GM12865 (cell line): ENCODE data around the gene COA5.

Experiments used
- DNase-seq: peaks from one replicate; pipeline ENCODE4 v3.0.0; 2010; ENCODE audit warnings: low read depth
- H3K4me3 ChIP-seq: 2 replicates; pipeline ENCODE4 v1.5.1; 2011; ENCODE audit warnings: mild to moderate bottlenecking, low read depth, low read length, control low read depth
- TF ChIP-seq, protein P1 (sequence below): IDR thresholded peaks from 2 replicates; pipeline ENCODE4 v1.5.1; 2011; ENCODE audit warnings: low read length, control low read depth, low read depth, inconsistent platforms; ENCODE audit not compliant: insufficient read depth; ENCODE audit errors: missing control alignments

COA5 gene

DNA sequence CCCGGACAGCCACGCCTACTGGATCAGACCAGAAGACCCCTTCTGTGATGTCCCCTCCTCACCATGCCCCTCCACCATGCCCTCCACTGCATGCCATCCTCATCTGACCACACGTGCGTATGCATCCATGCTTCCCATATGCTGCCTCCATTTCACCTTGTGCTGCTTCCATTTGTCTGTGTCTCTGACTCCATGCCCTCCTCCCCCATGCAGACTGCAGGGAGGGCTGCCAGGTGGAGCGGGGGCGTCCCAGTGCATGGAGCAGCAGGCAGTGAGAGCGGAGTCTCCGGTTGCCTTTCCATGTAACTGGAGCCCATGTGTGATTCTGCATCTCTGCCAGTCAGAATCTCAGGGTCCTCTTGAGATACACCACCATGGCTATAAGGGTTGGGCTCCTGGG lies 52.6 kb downstream of the COA5 start:
- no peak overlapping the region for H3K4me3 ChIP-seq
- no peak for DNase-seq
- TF ChIP-seq, protein P1, sequence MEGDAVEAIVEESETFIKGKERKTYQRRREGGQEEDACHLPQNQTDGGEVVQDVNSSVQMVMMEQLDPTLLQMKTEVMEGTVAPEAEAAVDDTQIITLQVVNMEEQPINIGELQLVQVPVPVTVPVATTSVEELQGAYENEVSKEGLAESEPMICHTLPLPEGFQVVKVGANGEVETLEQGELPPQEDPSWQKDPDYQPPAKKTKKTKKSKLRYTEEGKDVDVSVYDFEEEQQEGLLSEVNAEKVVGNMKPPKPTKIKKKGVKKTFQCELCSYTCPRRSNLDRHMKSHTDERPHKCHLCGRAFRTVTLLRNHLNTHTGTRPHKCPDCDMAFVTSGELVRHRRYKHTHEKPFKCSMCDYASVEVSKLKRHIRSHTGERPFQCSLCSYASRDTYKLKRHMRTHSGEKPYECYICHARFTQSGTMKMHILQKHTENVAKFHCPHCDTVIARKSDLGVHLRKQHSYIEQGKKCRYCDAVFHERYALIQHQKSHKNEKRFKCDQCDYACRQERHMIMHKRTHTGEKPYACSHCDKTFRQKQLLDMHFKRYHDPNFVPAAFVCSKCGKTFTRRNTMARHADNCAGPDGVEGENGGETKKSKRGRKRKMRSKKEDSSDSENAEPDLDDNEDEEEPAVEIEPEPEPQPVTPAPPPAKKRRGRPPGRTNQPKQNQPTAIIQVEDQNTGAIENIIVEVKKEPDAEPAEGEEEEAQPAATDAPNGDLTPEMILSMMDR, result no peak

DNA sequence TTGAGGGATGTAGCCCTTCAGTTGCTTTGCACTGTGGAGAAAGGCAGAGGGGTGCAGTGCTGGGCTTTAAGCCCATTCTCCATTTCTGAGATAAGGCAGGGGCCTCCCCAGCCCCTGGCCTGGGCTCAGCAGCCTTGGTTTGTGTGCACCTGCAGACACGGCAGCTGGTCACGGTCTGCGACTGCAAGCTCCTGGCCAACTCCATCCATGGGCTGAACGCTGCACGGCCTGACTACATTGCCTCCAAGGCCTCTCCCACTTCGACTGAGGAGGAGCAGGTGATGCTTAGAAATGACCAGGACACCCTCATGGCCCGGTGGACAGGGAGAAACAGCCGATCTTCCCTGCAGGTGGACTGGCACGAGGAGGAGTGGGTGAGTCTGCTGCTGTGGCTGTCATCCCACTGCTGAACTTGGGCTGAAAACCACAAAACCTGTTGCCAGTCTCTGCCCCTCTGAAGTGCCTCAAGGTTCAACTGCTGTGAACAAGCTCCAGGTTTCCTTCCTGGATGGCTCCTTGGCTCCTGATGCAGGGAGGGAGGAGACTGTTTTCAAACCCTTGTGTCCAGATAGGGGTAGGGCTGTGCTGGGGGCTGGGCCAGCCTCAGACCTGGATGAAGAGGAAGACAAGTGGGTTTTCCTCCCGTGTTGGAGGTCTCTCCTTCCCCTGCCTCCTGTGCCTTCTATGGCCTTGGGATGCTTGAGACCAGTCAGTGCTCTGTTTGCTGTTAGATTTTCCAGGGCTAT lies 54.0 kb downstream of the COA5 start:
- H3K4me3 ChIP-seq, result no peak overlapping the region
- TF ChIP-seq, protein P1, result no peak
- no peak for DNase-seq

DNA sequence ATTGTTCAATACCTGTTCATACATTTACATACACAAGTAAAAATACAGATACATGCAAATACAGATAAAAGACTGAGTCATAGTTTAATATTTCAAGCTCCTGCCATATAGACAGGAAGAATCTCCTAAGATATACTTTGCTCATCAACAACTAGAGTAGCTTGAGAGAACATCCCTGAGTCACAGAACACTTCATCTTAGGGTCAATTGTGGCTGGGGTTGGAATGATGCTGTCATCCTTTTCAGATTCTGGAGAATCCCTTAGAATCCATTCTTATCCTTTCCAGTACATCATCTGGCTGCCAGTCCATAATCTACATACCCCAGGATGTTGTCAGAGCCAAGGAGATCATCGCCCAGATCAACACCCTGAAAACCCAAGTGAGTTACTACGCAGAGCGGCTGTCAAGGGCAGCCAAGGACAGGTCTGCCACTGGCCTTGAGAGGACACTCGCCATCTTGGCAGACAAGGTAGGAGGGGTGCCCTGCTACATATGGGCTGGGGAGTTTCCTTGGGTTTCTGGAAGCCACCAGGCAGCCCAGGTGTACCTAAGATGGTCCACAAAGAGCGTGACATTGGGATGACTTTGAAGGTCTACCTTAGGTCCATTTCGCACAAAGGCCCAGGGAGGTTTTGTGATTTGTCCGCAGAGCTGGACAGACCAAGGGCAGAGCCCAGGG lies 55.7 kb downstream of the COA5 start:
- DNase-seq, result no peak
- TF ChIP-seq, protein P1, result no peak

DNA sequence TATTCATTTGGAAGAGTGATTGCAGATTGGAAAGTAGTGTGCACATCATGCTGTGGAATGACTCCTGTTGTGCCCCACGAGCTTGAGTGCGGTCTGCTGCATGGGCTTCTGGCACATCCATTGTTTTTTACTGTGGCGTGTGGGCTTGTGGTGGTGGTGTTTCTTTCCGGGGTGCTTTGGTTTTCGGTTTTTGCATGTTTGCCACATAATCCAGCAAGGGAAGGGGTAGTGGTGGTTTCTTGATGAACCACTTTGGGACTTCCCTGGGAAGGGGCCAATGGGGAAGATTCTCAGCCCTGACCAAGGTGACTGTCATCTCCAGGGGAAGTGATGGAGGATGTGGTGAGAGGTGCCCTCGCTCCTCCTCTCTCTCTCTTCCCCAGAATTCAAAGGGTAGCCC lies 57.0 kb downstream of the COA5 start:
- DNase-seq, result peak; percentile 30
- H3K4me3 ChIP-seq, result no peak overlapping the region
- TF ChIP-seq, protein P1, result no peak

More for the DNA sequence above, 55.7 kb downstream of the COA5 start:
- no peak overlapping the region for H3K4me3 ChIP-seq

DNA sequence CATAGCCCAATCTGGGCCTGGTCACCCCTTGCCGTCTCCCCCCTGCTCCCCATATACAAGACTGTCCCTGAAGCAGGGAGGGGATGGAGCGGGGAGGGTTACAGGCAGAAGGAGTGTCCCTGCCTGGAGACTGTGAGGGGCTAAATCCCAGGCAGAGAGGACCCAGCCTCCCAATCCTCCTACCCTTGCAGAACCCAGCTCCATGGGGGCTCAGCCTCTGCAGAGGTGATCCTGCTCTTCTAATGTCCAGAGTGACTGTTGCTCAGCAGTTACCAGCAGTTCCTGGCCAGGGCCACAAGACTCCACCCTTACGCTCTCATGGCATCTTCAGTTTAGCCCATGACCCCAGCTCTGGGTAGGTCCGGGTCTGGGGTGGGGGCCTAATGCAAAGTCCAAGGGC lies 58.1 kb downstream of the COA5 start:
- TF ChIP-seq, protein P1, result no peak
- DNase-seq, result no peak
- no peak overlapping the region for H3K4me3 ChIP-seq
